Transverse colon (tissue), 4 donors: ENCODE results near the gene RARA.
"Not testable (repeated sequence)": the region's sequence is repeated elsewhere in the genome, so short reads cannot be mapped to it uniquely, and the experiment has no call there.

Experiments
- POLR2A ChIP-seq: fragments of 450-650 bp; IDR thresholded peaks from one replicate; pipeline ENCODE4 v1.6.1; 2016; ENCODE audit warnings: antibody characterized with exemption, mild to moderate bottlenecking, moderate library complexity
- POLR2AphosphoS5 ChIP-seq, 3 donors: sonication (generic); formaldehyde crosslinking; IDR thresholded peaks; one replicate each; pipeline ENCODE4 v1.6.1; 2016; ENCODE audit warnings: antibody characterized with exemption in 3 of 3
- TF ChIP-seq, protein P1 (sequence below), 5 experiments: fragments of 200-600 bp in 3 of 5; fragments of 450-650 bp in 2 of 5; sonication (generic) in 3 of 5; IDR thresholded peaks; 1 replicate in 2 of 5; 2 replicates in 3 of 5; pipeline ENCODE4 v1.5.1; 2016 to 2017; ENCODE audit warnings: antibody characterized with exemption in 5 of 5, inconsistent platforms in 3 of 5, mild to moderate bottlenecking in 2 of 5, moderate library complexity in 1 of 5

GRCh38 chr17:40299159-40299757 is 9.7 kb upstream of the RARA start:
- TF ChIP-seq, protein P1, sequence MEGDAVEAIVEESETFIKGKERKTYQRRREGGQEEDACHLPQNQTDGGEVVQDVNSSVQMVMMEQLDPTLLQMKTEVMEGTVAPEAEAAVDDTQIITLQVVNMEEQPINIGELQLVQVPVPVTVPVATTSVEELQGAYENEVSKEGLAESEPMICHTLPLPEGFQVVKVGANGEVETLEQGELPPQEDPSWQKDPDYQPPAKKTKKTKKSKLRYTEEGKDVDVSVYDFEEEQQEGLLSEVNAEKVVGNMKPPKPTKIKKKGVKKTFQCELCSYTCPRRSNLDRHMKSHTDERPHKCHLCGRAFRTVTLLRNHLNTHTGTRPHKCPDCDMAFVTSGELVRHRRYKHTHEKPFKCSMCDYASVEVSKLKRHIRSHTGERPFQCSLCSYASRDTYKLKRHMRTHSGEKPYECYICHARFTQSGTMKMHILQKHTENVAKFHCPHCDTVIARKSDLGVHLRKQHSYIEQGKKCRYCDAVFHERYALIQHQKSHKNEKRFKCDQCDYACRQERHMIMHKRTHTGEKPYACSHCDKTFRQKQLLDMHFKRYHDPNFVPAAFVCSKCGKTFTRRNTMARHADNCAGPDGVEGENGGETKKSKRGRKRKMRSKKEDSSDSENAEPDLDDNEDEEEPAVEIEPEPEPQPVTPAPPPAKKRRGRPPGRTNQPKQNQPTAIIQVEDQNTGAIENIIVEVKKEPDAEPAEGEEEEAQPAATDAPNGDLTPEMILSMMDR (IDR thresholded peaks at IDR 0.05), result not testable (repeated sequence)
- TF ChIP-seq POLR2AphosphoS5 (IDR thresholded peaks at IDR 0.05); POLR2A: not testable (repeated sequence)
